ENCODE measurements around the gene TMEM108.

DNA sequence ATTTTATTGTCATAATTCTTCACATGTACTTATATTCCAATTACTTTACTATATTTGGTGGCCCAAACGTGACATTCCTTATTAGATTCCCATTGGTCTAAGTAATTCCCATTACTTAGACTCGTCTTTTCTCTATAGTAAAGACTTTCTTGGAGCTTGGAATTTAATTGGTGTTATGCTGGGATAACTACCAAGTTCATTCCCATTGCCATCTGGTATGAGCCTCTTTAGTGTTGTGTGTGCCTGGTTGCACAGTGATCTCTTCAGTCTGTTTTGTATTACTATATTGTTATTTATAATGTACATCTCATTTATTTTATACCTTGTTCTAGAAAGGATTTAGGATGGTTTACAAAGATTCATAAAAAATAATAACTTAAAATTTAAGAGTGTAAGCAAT, 27.8 kb downstream of the TMEM108 start:
- TF ChIP-seq, protein P1, sequence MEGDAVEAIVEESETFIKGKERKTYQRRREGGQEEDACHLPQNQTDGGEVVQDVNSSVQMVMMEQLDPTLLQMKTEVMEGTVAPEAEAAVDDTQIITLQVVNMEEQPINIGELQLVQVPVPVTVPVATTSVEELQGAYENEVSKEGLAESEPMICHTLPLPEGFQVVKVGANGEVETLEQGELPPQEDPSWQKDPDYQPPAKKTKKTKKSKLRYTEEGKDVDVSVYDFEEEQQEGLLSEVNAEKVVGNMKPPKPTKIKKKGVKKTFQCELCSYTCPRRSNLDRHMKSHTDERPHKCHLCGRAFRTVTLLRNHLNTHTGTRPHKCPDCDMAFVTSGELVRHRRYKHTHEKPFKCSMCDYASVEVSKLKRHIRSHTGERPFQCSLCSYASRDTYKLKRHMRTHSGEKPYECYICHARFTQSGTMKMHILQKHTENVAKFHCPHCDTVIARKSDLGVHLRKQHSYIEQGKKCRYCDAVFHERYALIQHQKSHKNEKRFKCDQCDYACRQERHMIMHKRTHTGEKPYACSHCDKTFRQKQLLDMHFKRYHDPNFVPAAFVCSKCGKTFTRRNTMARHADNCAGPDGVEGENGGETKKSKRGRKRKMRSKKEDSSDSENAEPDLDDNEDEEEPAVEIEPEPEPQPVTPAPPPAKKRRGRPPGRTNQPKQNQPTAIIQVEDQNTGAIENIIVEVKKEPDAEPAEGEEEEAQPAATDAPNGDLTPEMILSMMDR (conservative IDR thresholded peaks at IDR 0.05; ENCODE audit: low read length) = no peak
- no peak for TF ChIP-seq EZH2phosphoT487 (IDR thresholded peaks at IDR 0.05; ENCODE audit: borderline replicate concordance, low read depth, low read length)
